ENCODE results near the gene SETX. TPM values are rescaled to one million over a fixed set of nuclear protein-coding genes. Genes with fewer than 3 reads are reported as not detected.
A peak's percentile ranks its signal among the peaks of the same experiment; 100 is the strongest.
"Not testable (repeated sequence)": the region's sequence is repeated elsewhere in the genome, so short reads cannot be mapped to it uniquely, and the experiment has no call there.

The SETX gene
- total RNA-seq, 2 experiments from 2014 or later = 26.4 to 26.7 TPM

- H3K9me3 Mint-ChIP-seq; H3K27ac Mint-ChIP-seq; H3K27me3 Mint-ChIP-seq (ENCODE audit: low read depth); H3K4me3 Mint-ChIP-seq; CTCF ChIA-PET; intact Hi-C loops (cut with micrococcal nuclease); DNase-seq: not testable (repeated sequence)
- H3K4me1 Mint-ChIP-seq (ENCODE audit: low read depth) = peaks cover 22% of the 10 kb centered on the region
- H3K36me3 Mint-ChIP-seq (ENCODE audit: low read depth) = peaks cover 33% of the 10 kb centered on the region
Measured at GRCh38 chr9:132377769-132378168, 23.0 kb upstream of the SETX start.

GRCh38 chr9:132372177-132373095 is 17.6 kb upstream of the SETX start:
- Mint-ChIP-seq H3K36me3 (ENCODE audit: low read depth) (peaks cover 20% of the 10 kb centered on the region), H3K4me1 (ENCODE audit: low read depth) (peaks cover 20% of the 10 kb centered on the region), H3K9me3 (no peaks in the 10 kb centered on the region), H3K27me3 (ENCODE audit: low read depth) (no peaks in the 10 kb centered on the region), H3K27ac (no peak overlapping the region), H3K4me3 (no peak overlapping the region)
- DNase-seq = no peak
- intact Hi-C loops (cut with micrococcal nuclease) = loop anchor here (1.0 kb wide), 1 partner anchor 22 kb away; no protein-coding TSS in a partner anchor
- CTCF ChIA-PET = interaction anchor here (0.7 to 1.8 kb wide), 2 partner anchors 21 to 570 kb away, joined by 3 to 6 read pairs; no protein-coding TSS in a partner anchor

GRCh38 chr9:132370592-132370991 is 15.8 kb upstream of the SETX start:
- Mint-ChIP-seq H3K4me1 (ENCODE audit: low read depth) (peaks cover 20% of the 10 kb centered on the region), H3K36me3 (ENCODE audit: low read depth) (peaks cover 12% of the 10 kb centered on the region), H3K27me3 (ENCODE audit: low read depth) (no peaks in the 10 kb centered on the region), H3K9me3 (no peaks in the 10 kb centered on the region), H3K4me3 (no peak overlapping the region), H3K27ac (no peak overlapping the region)
- DNase-seq = no peak
- CTCF ChIA-PET = no interaction called here
- intact Hi-C loops (cut with micrococcal nuclease) = no loop called here

GRCh38 chr9:132369421-132369820 is 14.6 kb upstream of the SETX start:
- no peak for DNase-seq
- CTCF ChIA-PET = no interaction called here
- H3K27me3 Mint-ChIP-seq (ENCODE audit: low read depth) = no peaks in the 10 kb centered on the region
- peaks cover 18% of the 10 kb centered on the region for H3K4me1 Mint-ChIP-seq (ENCODE audit: low read depth)
- H3K36me3 Mint-ChIP-seq (ENCODE audit: low read depth) = peaks cover 5% of the 10 kb centered on the region
- H3K27ac Mint-ChIP-seq = no peak overlapping the region
- no peak overlapping the region for H3K4me3 Mint-ChIP-seq
- no peaks in the 10 kb centered on the region for H3K9me3 Mint-ChIP-seq
- intact Hi-C loops (cut with micrococcal nuclease) = no loop called here

- Mint-ChIP-seq H3K36me3 (ENCODE audit: low read depth) (peaks cover 2% of the 10 kb centered on the region), H3K27ac (no peak overlapping the region), H3K9me3 (no peaks in the 10 kb centered on the region), H3K4me1 (ENCODE audit: low read depth) (peaks cover 6% of the 10 kb centered on the region), H3K27me3 (ENCODE audit: low read depth) (no peaks in the 10 kb centered on the region), H3K4me3 (no peak overlapping the region)
- CTCF ChIA-PET = no interaction called here
- intact Hi-C loops (cut with micrococcal nuclease) = no loop called here
- DNase-seq = no peak
Measured at GRCh38 chr9:132367613-132368313, 13.0 kb upstream of the SETX start.

- no peak for DNase-seq
- Mint-ChIP-seq H3K4me1 (ENCODE audit: low read depth) (no peaks in the 10 kb centered on the region), H3K27ac (no peak overlapping the region), H3K4me3 (no peak overlapping the region), H3K27me3 (ENCODE audit: low read depth) (no peaks in the 10 kb centered on the region), H3K36me3 (ENCODE audit: low read depth) (no peaks in the 10 kb centered on the region), H3K9me3 (no peaks in the 10 kb centered on the region)
- intact Hi-C loops (cut with micrococcal nuclease) = no loop called here
- CTCF ChIA-PET = no interaction called here
Measured at GRCh38 chr9:132366481-132366880, 11.7 kb upstream of the SETX start.

GRCh38 chr9:132365986-132366385 is 11.2 kb upstream of the SETX start:
- H3K27ac Mint-ChIP-seq = no peak overlapping the region
- intact Hi-C loops (cut with micrococcal nuclease) = no loop called here
- no peaks in the 10 kb centered on the region for H3K36me3 Mint-ChIP-seq (ENCODE audit: low read depth)
- no peaks in the 10 kb centered on the region for H3K4me1 Mint-ChIP-seq (ENCODE audit: low read depth)
- H3K4me3 Mint-ChIP-seq = no peak overlapping the region
- H3K9me3 Mint-ChIP-seq = no peaks in the 10 kb centered on the region
- CTCF ChIA-PET = no interaction called here
- no peaks in the 10 kb centered on the region for H3K27me3 Mint-ChIP-seq (ENCODE audit: low read depth)
- DNase-seq = no peak

GRCh38 chr9:132364068-132364467 is 9.3 kb upstream of the SETX start:
- no peak for DNase-seq
- intact Hi-C loops (cut with micrococcal nuclease) = no loop called here
- Mint-ChIP-seq H3K4me3 (no peak overlapping the region), H3K27ac (no peak overlapping the region), H3K36me3 (ENCODE audit: low read depth) (no peaks in the 10 kb centered on the region), H3K4me1 (ENCODE audit: low read depth) (no peaks in the 10 kb centered on the region), H3K27me3 (ENCODE audit: low read depth) (no peaks in the 10 kb centered on the region), H3K9me3 (no peaks in the 10 kb centered on the region)
- CTCF ChIA-PET = no interaction called here

GRCh38 chr9:132357764-132358163 is 3.0 kb upstream of the SETX start:
- Mint-ChIP-seq H3K9me3 (no peaks in the 10 kb centered on the region), H3K36me3 (ENCODE audit: low read depth) (peaks cover 14% of the 10 kb centered on the region), H3K4me3 (no peak overlapping the region), H3K4me1 (ENCODE audit: low read depth) (peaks cover 13% of the 10 kb centered on the region), H3K27ac (no peak overlapping the region), H3K27me3 (ENCODE audit: low read depth) (no peaks in the 10 kb centered on the region)
- CTCF ChIA-PET = no interaction called here
- DNase-seq = no peak
- intact Hi-C loops (cut with micrococcal nuclease) = loop anchor here (10.0 kb wide), 1 partner anchor 963 kb away; the partner anchor contains the start of gene PRRC2B

GRCh38 chr9:132356324-132356924 is 1.6 kb upstream of the SETX start:
- Mint-ChIP-seq H3K36me3 (ENCODE audit: low read depth) (peaks cover 22% of the 10 kb centered on the region), H3K4me3 (peak overlapping the region; percentile 15), H3K9me3 (no peaks in the 10 kb centered on the region), H3K4me1 (ENCODE audit: low read depth) (peaks cover 26% of the 10 kb centered on the region), H3K27ac (peak overlapping the region; percentile 18), H3K27me3 (ENCODE audit: low read depth) (no peaks in the 10 kb centered on the region)
- intact Hi-C loops (cut with micrococcal nuclease) = loop anchor here (10.0 kb wide), 1 partner anchor 962 kb away; the partner anchor contains the start of gene PRRC2B
- DNase-seq = no peak
- CTCF ChIA-PET = no interaction called here

- no peak for DNase-seq
- Mint-ChIP-seq H3K27ac (peak overlapping the region; percentile 95), H3K4me3 (peak overlapping the region; percentile 5), H3K27me3 (ENCODE audit: low read depth) (no peaks in the 10 kb centered on the region), H3K36me3 (ENCODE audit: low read depth) (peaks cover 43% of the 10 kb centered on the region), H3K4me1 (ENCODE audit: low read depth) (peaks cover 45% of the 10 kb centered on the region), H3K9me3 (no peaks in the 10 kb centered on the region)
- intact Hi-C loops (cut with micrococcal nuclease) = loop anchor here (1.0 to 10.0 kb wide), 7 partner anchors 321 to 1084 kb away; partner anchors contain the start of genes GTF3C4 and PRRC2B
- CTCF ChIA-PET = interaction anchor here (0.6 to 2.5 kb wide), 5 partner anchors 21 to 82 kb away, joined by 3 to 6 read pairs (median 3); no protein-coding TSS in a partner anchor
Measured at GRCh38 chr9:132351404-132352045, 3.3 kb downstream of the SETX start.
